Upper lobe of right lung (tissue), 1 donor: ENCODE results near the gene IGIP. TPM values are rescaled to one million over a fixed set of nuclear protein-coding genes. Genes with fewer than 3 reads are reported as not detected.

Experiments
- ATAC-seq: fragments of 200-7000 bp; cut with Tn5 transposase; one replicate; pipeline ENCODE4 v1.9.1; 2020; ENCODE audit warnings: mild to moderate bottlenecking, moderate library complexity
- DNase-seq: peaks from one replicate; pipeline ENCODE4 v3.0.0-alpha.2; 2020
- H3K27ac ChIP-seq: fragments of 200-600 bp; one replicate; pipeline ENCODE4 v1.8.0; 2022
- H3K27me3 ChIP-seq: fragments of 200-600 bp; one replicate; pipeline ENCODE4 v1.8.0; 2022; ENCODE audit warnings: mild to moderate bottlenecking
- H3K36me3 ChIP-seq: fragments of 200-600 bp; one replicate; pipeline ENCODE4 v1.8.0; 2022
- H3K4me1 ChIP-seq: fragments of 200-600 bp; one replicate; pipeline ENCODE4 v1.8.0; 2022
- H3K4me3 ChIP-seq: fragments of 200-600 bp; one replicate; pipeline ENCODE4 v1.8.0; 2022; ENCODE audit warnings: mild to moderate bottlenecking
- H3K9me3 ChIP-seq: fragments of 200-600 bp; one replicate; pipeline ENCODE4 v1.8.0; 2022
- intact Hi-C: fragments of 100-400 bp; cut with DNase I; formaldehyde crosslinking; loops from one replicate; pipeline ENCODE4 v1.11.0; 2022
- total RNA-seq: library from RNA; stranded (reverse); fragmentation: NEBNext Ultra II Directional; extraction: Animal tissue kit (Norgen Biotek cat#: 25700); gene quantifications from one replicate; pipeline ENCODE4 v1.2.1, GENCODE V29; 2021
- TF ChIP-seq, protein P1 (sequence below): fragments of 200-600 bp; IDR thresholded peaks from one replicate; pipeline ENCODE4 v1.8.0; 2022; ENCODE audit warnings: antibody characterized with exemption
- donor health status: DM: no; HTN: yes; CAD: no; lungs with severe emphysema.

IGIP gene
- total RNA-seq, 1 donor from 2014 or later = 17.3 TPM

- H3K27ac ChIP-seq = no peak overlapping the region
- H3K36me3 ChIP-seq = no peaks in the 10 kb centered on the region
- no peaks in the 10 kb centered on the region for H3K27me3 ChIP-seq
- DNase-seq = no peak
- no peaks in the 10 kb centered on the region for H3K9me3 ChIP-seq
- ATAC-seq = no peak
- TF ChIP-seq, protein P1, sequence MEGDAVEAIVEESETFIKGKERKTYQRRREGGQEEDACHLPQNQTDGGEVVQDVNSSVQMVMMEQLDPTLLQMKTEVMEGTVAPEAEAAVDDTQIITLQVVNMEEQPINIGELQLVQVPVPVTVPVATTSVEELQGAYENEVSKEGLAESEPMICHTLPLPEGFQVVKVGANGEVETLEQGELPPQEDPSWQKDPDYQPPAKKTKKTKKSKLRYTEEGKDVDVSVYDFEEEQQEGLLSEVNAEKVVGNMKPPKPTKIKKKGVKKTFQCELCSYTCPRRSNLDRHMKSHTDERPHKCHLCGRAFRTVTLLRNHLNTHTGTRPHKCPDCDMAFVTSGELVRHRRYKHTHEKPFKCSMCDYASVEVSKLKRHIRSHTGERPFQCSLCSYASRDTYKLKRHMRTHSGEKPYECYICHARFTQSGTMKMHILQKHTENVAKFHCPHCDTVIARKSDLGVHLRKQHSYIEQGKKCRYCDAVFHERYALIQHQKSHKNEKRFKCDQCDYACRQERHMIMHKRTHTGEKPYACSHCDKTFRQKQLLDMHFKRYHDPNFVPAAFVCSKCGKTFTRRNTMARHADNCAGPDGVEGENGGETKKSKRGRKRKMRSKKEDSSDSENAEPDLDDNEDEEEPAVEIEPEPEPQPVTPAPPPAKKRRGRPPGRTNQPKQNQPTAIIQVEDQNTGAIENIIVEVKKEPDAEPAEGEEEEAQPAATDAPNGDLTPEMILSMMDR = no peak
- H3K4me1 ChIP-seq = peaks cover 28% of the 10 kb centered on the region
- intact Hi-C loops = no loop called here
- H3K4me3 ChIP-seq = no peak overlapping the region
These were observed 10.9 kb downstream of the IGIP start for GRCh38 chr5:140136624-140137023.

- H3K9me3 ChIP-seq = no peaks in the 10 kb centered on the region
- H3K27ac ChIP-seq = peak overlapping the region; percentile 19
- TF ChIP-seq, protein P1 = no peak
- ATAC-seq (peak; percentile 61), DNase-seq (no peak)
- H3K4me1 ChIP-seq = peaks cover 19% of the 10 kb centered on the region
- intact Hi-C loops = no loop called here
- no peak overlapping the region for H3K4me3 ChIP-seq
- no peaks in the 10 kb centered on the region for H3K36me3 ChIP-seq
- H3K27me3 ChIP-seq = no peaks in the 10 kb centered on the region
These were observed 14.7 kb downstream of the IGIP start for GRCh38 chr5:140140435-140140834.

DNA sequence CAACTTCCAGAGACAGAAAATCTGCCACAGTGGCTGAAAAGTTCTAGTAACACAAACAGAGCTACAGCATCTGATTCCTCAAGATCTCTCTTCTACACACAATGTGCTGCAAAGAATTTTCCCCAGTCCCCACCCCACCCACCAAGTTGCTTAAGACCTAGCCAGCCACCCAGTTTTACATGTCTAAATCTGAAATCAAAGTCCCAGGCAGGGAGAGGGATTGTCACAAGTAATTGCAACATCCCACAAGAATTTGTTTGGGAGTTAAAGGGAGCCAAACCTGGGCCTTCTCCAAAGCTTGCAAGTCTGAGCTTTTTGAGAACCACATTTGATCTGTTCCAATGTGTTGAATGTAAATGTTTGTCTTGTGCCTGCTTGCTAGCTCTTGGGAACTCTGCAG, 15.5 kb downstream of the IGIP start:
- ATAC-seq = peak; percentile 51
- intact Hi-C loops = no loop called here
- H3K4me1 ChIP-seq = peaks cover 27% of the 10 kb centered on the region

DNA sequence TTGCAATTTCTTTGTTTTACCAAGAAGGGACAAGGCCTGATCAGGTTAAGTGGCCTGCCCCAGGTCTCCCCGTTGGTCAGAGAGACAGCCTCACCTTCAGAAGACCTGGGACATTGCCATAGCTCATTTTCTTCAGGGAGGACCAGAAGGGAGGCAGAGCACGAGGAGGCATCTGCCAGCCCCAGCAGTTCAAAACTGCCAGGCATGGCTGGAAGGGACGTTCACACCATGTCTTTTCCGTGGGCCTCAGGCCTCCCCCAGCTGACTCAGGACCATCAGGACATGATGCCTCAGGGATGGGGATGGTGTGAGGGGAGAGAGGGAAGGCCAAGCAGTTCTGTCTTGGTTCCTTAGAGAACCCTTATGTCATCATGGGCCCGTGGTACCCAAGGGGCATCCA, 16.5 kb downstream of the IGIP start:
- Histone ChIP-seq H3K4me3 (no peak overlapping the region), H3K36me3 (no peaks in the 10 kb centered on the region), H3K27ac (no peak overlapping the region), H3K27me3 (no peaks in the 10 kb centered on the region), H3K9me3 (no peaks in the 10 kb centered on the region), H3K4me1 (peaks cover 31% of the 10 kb centered on the region)
- intact Hi-C loops = no loop called here
- TF ChIP-seq, protein P1 = no peak
- no peak for DNase-seq
- no peak for ATAC-seq

More for the DNA sequence above, 15.5 kb downstream of the IGIP start:
- H3K27ac ChIP-seq = no peak overlapping the region
- no peaks in the 10 kb centered on the region for H3K36me3 ChIP-seq
- H3K27me3 ChIP-seq = no peaks in the 10 kb centered on the region
- no peak overlapping the region for H3K4me3 ChIP-seq
- DNase-seq = no peak
- TF ChIP-seq, protein P1 = no peak
- no peaks in the 10 kb centered on the region for H3K9me3 ChIP-seq

DNA sequence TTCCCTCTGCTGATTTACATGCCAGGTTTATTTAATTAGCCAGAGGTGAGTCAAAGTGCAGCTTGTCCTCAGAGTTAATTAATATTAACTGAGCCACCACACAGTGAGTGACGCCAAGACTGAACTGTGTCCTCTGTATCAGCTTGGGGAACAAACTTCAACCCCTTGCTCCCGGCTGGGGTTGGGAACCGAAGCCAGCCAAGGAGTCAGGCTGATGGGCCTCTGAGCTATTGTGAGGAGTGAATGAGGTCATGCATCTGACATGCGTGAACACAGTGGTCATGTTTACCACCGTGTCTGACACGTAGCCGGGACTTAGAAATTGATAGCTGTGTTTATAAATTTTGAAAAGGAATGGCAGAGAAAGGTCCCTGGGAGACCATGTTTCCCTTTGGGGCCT, 17.1 kb downstream of the IGIP start:
- ATAC-seq (no peak), DNase-seq (no peak)
- TF ChIP-seq, protein P1 = no peak
- no peaks in the 10 kb centered on the region for H3K9me3 ChIP-seq
- no peak overlapping the region for H3K4me3 ChIP-seq
- intact Hi-C loops = no loop called here
- no peaks in the 10 kb centered on the region for H3K27me3 ChIP-seq
- H3K27ac ChIP-seq = no peak overlapping the region
- no peaks in the 10 kb centered on the region for H3K36me3 ChIP-seq
- H3K4me1 ChIP-seq = peaks cover 31% of the 10 kb centered on the region
